CD4-positive, alpha-beta T cell treated with Interleukin-17A for 4 hours (primary cell): ENCODE measurements around the gene SDHB.

Experiments used
- DNase-seq: peaks from one replicate; pipeline ENCODE4 v3.0.0-alpha.2; 2020; ENCODE audit warnings: mixed read lengths

Gene SDHB

GRCh38 chr1:16981269-16981849 lies 72.5 kb downstream of the SDHB start:
- DNase-seq: no peak

- DNase-seq: peak; percentile 8
Observed at GRCh38 chr1:16980473-16981268, 73.2 kb downstream of the SDHB start, which contains the start of gene MFAP2. TSS of gene MFAP2 (minus strand) at chr1:16980620. CDS start at chr1:16978273, 2,347 bp downstream.

GRCh38 chr1:16979475-16980327 lies 74.1 kb downstream of the SDHB start:
- DNase-seq: no peak

- DNase-seq: no peak
Observed at GRCh38 chr1:16978567-16979474, 75.0 kb downstream of the SDHB start.

GRCh38 chr1:16978139-16978538 lies 75.7 kb downstream of the SDHB start:
- no peak for DNase-seq

- DNase-seq: no peak
Observed at GRCh38 chr1:16977377-16977776, 76.5 kb downstream of the SDHB start.

- DNase-seq: no peak
Observed at GRCh38 chr1:16976966-16977365, 76.9 kb downstream of the SDHB start.

GRCh38 chr1:16975838-16976237 lies 78.0 kb downstream of the SDHB start:
- DNase-seq: no peak

- DNase-seq: no peak
Observed at GRCh38 chr1:16975211-16975610, 78.6 kb downstream of the SDHB start.

GRCh38 chr1:16973215-16973614 lies 80.6 kb downstream of the SDHB start:
- DNase-seq: no peak

- no peak for DNase-seq
Observed at GRCh38 chr1:16972189-16972895, 81.5 kb downstream of the SDHB start.

- DNase-seq: no peak
Observed at GRCh38 chr1:16971341-16972188, 82.3 kb downstream of the SDHB start.

GRCh38 chr1:16970132-16970910 lies 83.5 kb downstream of the SDHB start:
- no peak for DNase-seq

- no peak for DNase-seq
Observed at GRCh38 chr1:16969651-16970050, 84.2 kb downstream of the SDHB start.

GRCh38 chr1:16969057-16969611 lies 84.7 kb downstream of the SDHB start:
- no peak for DNase-seq
